Effector CD4-positive, alpha-beta T cell (primary cell): ENCODE data around the gene POMGNT2.

ENCODE experiments used
- DNase-seq: peaks from one replicate; pipeline ENCODE4 v3.0.0-alpha.2; 2020

Gene POMGNT2

DNA sequence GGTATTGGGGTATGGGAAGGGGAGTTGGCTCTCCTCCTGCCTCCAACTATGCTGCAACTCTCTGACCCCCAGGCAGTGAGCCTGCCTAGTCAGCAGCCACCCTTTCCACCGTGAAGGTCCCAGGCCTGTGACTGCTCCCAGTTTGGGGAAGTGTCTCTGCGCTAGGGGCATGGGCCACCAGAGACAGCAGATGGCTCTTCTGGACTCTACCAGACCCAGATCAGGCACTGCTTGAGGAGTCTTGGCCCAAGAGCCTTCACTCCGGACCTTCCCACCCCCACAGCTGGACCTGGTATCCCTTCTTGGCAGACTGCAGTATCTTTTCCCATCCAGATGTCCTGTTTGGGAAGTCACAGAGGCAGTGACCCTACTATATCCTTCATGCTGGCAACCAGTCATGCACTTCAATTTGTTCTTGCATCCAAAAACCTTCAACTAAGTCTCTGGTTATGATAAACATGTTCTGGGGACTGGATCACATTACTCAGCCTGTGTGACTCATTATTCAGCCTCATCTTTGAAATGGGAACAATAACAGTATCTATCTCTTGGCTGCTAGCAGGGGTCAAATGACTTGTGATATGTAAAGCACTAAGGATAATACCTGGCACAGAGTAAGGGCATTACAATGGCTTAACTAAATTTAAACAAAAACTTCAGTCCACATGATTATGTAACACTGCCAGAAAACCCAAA lies 62.7 kb downstream of the POMGNT2 start:
- no peak for DNase-seq

DNA sequence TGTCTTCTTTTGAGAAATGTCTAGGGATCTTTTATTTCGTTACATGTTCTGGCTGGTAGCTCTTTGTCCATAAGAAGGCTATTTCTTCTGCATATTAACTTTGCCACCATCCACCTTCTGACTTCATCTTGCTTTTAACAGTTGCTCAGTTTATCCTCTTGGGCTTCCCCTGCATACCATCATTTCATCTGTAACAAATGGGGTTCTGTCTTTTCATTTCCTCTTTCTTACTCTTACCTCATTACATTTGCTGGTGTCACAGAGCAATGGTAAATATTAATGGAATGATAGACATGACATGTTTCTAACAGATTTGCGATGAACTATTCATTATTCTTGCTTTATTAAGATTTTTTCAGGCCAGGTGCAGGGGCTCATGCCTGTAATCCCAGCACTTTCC lies 64.4 kb downstream of the POMGNT2 start:
- no peak for DNase-seq

DNA sequence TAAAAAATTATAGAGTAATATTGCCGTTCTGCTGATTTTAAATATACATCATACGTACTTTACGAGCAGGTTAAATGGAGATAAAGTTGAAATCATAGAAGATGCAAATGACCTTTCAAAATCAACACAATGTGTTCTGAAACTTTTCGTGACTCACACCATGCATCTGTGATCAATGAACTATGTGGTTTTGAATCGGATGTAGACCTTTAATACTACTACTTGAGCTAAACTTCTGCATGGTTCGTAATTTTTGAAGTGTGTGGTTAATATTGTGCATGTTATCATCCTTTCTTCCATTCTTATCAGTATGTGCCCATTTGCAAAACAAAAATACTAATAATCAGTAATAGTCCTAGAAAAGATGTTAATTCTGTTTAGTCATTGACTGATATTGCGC lies 67.9 kb downstream of the POMGNT2 start:
- DNase-seq, result no peak

DNA sequence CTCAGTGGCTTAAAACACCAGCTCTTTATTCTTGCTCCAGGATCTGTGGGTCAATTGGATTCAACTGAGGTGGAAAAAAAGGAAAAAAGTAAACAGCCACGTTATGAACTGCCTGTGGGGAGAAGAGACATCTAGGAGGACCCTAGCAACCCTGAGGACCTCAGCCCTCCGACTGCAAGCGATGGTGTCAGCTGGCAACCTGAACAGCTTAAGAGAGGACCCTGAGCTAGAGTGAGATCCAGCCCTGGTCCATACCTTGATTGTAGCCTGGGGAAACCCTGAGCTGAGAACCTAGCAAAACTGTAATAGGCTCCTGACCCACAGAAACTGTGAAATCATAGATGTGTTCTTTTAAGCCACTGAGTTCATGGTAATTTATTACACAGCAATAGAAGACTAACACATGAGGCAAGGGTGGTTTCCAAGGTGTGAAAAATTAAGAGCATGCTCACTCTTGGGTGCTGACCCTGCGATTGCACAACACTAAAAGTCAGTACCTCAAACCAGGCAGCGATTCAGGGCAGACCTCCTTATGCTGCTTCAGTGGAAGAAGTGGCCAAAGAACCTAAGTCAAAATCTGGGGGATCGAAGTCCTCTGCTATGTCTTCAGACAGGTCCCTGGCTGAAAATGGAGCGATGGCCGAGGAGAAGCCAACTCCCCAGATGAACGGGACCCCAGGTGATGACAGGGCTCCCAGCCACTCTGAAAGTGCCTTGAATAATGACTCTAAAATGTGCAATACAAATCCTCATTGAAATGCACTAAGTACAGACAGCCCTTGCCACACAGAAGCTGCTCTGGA lies 69.1 kb downstream of the POMGNT2 start:
- no peak for DNase-seq

DNA sequence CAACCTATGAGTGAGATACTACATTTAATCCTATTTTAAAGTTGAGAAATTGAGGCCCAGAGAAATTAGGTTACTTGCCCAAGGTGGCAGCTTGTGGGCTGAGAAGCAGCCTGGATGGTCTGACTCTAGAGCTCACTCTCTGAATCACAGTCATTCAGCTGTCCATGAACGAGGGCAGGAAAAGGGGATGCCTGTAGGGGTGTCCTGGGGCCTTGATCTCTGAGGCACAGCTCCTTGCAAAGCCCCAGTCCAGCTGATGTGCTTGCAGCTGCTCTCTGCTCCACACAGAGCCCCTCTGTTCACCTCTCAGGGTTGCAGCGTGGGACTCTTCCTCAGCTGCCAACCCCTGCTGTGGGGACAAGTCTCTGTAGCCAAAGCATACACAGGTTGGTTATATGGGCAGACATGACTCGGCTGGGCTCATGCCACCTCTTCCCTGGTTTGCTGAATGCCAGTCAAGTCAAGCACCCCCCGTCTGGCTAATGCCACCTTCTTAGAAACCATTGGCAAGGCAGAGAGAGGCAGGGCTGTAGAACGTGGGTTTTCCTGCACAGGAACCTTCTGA lies 70.0 kb downstream of the POMGNT2 start:
- no peak for DNase-seq

DNA sequence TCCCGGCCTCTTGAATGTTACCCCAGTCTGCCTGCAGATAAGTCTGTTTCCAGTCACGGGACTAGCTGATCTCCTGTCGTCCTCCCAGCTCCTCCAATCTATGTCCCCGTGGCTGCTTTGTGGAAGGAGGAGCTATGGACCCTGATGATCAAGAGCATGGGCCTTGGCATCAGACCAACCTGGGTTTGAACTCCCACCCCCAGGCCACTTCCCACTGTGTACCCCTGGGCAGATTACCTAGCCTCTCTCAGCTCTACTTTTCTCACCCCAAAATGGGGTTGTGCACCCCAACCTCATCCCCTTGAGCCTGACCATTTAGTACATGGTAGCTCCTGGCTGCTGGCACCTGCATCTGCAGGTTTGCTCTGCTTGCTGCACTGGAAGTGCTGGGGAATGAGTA lies 71.0 kb downstream of the POMGNT2 start:
- no peak for DNase-seq

DNA sequence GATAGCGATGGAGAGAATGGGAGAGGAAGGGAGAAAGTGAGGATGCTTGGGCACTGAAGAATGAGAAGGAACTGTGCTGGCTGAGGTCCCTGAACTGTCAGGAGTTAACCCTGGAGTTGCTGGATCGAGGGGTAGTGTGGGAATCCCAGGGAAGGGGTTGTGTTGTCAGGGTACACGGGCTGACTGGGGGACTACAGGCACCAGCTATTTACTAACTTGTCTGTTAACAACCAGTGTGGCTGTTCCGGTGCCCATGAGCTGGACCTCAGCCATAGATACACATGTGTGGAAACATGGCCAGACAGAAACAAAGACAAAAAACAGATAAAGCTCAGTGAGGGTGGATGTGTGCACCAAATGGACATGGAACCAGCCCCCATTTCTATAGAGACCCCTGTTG lies 71.7 kb downstream of the POMGNT2 start:
- DNase-seq, result no peak

DNA sequence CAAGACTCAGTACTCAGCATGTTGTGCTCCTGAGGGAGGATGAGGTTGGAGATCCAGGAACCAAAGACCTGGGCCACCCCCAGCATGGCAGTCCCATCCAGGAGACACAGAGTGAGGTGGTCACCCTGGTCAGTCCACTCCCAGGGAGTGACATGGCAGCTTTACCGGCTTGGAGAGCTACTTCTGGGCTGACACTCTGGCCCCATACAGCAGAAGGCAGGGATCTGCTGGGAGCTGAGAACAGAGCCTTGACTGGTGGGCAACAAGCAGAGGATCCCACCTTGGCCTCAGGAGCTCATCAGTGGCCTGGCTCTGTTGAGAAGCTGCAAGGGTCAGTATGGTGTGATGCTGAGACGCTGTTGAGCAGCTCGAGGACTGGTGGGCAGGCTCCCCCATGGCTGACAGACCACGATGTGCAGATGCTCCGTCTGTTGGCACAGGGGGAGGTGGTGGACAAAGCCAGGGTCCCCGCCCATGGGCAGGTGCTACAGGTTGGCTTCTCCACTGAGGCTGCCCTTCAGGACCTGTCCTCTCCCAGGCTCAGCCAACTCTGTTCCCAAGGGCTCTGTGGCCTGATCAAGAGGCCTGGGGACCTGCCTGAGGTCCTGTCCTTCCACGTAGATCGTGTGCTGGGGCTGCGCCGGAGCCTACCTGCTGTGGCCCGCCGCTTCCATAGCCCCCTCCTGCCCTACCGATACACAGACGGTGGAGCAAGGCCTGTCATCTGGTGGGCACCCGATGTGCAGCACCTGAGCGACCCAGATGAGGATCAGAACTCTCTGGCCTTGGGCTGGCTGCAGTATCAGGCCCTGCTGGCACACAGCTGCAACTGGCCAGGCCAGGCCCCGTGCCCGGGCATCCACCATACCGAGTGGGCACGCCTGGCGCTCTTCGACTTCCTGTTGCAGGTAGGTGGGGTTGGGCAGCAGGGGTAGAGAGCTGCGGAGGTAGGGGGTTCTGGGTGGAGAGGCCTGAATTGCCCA lies 72.9 kb downstream of the POMGNT2 start:
- DNase-seq, result no peak

DNA sequence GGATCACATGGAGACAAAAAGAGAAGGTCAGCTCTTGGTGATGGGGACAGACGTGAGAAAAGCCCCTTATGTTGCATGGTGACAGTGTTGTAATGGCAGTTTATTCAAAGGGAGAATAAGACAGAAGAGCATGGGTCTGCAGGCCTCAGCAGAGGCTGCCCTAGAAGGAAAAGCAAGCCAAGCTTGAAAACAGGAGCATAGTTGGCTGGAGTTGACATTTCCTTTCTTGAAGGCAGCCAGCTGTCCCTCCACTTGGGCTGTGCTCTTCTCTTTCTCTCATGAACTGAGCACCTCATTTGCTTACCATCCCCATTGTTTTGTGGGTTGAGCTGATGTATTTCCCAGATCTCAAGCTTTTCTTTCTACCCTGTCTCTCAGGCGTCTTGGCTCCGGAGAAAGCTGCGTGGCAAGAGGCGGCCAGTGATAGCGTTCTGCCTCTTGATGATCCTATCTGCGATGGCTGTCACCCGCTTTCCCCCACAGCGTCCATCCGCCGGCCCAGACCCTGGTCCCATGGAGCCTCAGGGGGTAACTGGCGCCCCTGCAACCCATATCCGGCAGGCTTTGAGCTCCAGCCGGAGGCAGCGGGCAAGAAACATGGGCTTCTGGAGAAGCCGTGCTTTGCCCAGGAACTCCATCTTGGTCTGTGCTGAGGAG lies 73.9 kb downstream of the POMGNT2 start:
- no peak for DNase-seq

DNA sequence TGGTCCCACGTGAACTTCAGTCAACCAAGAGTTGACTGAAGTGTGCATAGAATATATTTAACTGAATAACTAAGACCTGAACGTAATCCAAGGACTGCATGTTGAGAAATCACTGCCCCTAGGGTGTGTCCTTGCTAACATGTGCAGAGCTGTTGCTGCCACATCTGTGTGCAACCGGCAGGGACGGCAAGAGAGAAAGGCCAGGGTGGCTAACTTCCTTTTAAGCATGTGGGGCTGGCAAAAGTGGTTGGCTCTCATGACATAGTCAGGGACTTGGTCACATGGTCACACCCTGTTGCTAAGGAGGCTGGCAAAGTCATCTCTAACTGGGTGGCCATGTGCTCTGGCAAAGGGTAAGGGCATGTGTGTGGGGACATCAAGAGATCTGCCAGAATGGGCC lies 74.4 kb downstream of the POMGNT2 start:
- DNase-seq, result no peak

DNA sequence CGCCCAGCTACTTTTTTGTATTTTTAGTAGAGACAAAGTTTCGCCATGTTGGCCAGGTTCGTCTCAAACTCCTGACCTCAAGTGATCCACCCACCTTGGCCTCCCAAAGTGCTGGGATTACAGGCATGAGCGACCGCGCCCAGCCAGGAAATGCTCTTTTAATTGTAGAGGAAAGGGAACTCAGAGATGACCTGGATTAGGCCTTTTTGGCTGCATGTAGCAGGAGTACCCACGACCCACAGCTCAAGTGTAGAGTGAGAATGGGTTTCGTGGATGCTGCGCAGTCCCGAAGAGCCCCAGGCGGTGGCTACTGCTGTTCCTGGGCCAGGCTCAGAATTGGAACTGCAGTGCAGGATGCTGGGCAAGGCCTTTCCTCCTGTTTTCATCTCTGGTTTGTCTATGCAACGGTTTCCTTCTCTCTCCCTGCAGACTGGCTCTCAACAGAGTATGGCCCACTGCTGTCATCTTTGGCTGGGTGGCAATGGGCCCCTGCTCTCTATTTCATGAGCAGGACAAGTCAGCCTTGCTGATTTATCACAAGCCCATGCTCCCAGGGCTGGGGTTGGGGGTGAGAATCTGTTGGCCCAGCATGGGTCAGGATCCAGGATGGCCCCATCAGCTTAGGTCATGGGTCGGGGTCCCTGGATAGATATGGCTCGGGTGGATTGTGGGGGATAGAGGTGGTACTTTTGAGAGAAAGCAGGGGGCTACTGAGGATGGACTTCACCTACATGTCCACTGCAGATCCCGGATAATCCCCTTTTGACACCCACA lies 75.5 kb downstream of the POMGNT2 start:
- DNase-seq, result no peak
